Endothelial cell (in vitro differentiated cells): ENCODE measurements around the gene MARCHF10. TPM values are rescaled to one million over a fixed set of nuclear protein-coding genes. Genes with fewer than 3 reads are reported as not detected.

Experiments
- DNase-seq: peaks from one replicate; pipeline ENCODE4 v3.0.0; 2021; ENCODE audit warnings: low spot score
- H3K27ac Mint-ChIP-seq: one replicate; pipeline ENCODE4 v1.8.0; 2021; ENCODE audit warnings: mixed read lengths, inconsistent platforms; ENCODE audit not compliant: unreplicated experiment
- H3K27me3 Mint-ChIP-seq: one replicate; pipeline ENCODE4 v1.8.0; 2021; ENCODE audit warnings: mild to moderate bottlenecking, moderate library complexity, mixed read lengths, inconsistent platforms; ENCODE audit not compliant: unreplicated experiment
- H3K36me3 Mint-ChIP-seq: one replicate; pipeline ENCODE4 v1.8.0; 2021; ENCODE audit warnings: mild to moderate bottlenecking, low read depth, mixed read lengths, inconsistent platforms; ENCODE audit not compliant: unreplicated experiment
- H3K4me1 Mint-ChIP-seq: one replicate; pipeline ENCODE4 v1.8.0; 2021; ENCODE audit warnings: mild to moderate bottlenecking, mixed read lengths, inconsistent platforms; ENCODE audit not compliant: unreplicated experiment
- H3K4me3 Mint-ChIP-seq: one replicate; pipeline ENCODE4 v1.8.0; 2021; ENCODE audit warnings: mild to moderate bottlenecking, mixed read lengths, inconsistent platforms; ENCODE audit not compliant: unreplicated experiment
- H3K9me3 Mint-ChIP-seq: one replicate; pipeline ENCODE4 v1.8.0; 2021; ENCODE audit warnings: mixed read lengths, inconsistent platforms; ENCODE audit not compliant: unreplicated experiment
- CTCF ChIP-seq: fragments of 200-600 bp; sonication (generic); IDR thresholded peaks from one replicate; pipeline ENCODE4 v1.5.0; 2021; ENCODE audit warnings: antibody characterized with exemption; ENCODE audit not compliant: unreplicated experiment
- total RNA-seq: library from RNA; stranded (reverse); fragmentation: NEBNext Ultra II Directional; extraction: Animal tissue kit (Norgen Biotek cat#: 25700); gene quantifications from one replicate; pipeline ENCODE4 v1.2.1, GENCODE V29; 2021; ENCODE audit not compliant: unreplicated experiment

MARCHF10 gene
- total RNA-seq, 1 donor from 2014 or later, result not detected

- Mint-ChIP-seq H3K27ac (no peak overlapping the region), H3K36me3 (no peaks in the 10 kb centered on the region), H3K4me1 (peaks cover 5% of the 10 kb centered on the region), H3K27me3 (peaks cover 5% of the 10 kb centered on the region), H3K9me3 (no peaks in the 10 kb centered on the region), H3K4me3 (no peak overlapping the region)
- TF ChIP-seq CTCF, result no peak
- DNase-seq, result no peak
Observed at GRCh38 chr17:62715882-62716390, 92.2 kb downstream of the MARCHF10 start.

DNA sequence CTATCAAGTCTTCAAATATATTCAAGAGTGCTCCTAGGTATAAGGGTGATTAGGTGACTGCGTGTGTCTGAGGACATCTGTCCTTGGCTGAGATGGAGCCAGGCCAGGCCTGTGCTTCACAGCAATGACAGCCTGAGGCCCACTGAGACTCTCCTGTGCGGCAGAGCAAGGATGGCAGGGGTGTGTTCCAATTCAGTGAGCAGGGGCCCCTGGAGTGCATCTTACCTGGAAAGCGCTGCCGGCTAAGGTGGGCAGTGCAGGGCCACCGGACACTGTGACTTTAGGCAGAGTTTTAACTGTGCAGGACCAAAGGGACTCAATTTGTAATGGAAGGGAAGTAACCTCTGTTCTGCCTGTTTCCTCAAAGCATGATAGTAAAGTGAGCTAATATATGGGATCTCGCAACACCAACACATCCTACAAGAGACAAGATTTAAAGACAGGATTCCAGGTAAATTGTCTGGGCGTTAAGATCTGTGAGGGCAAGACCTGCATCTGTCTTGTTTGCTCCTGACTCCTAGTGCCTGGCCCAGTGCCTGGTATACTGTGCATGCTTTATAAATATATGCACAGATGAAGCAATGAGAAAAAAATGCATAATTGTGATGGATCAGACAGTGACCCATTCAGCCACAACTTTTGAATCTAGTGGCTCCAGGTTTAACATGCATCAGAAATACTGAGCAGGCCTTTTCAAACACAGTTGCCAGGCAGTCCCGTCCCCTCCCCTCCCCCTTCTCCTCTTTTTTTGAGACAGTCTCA, 93.9 kb downstream of the MARCHF10 start:
- Mint-ChIP-seq H3K27me3 (peaks cover 5% of the 10 kb centered on the region), H3K4me3 (no peak overlapping the region), H3K27ac (no peak overlapping the region), H3K4me1 (peaks cover 5% of the 10 kb centered on the region), H3K9me3 (no peaks in the 10 kb centered on the region), H3K36me3 (no peaks in the 10 kb centered on the region)
- no peak for TF ChIP-seq CTCF
- no peak for DNase-seq

DNA sequence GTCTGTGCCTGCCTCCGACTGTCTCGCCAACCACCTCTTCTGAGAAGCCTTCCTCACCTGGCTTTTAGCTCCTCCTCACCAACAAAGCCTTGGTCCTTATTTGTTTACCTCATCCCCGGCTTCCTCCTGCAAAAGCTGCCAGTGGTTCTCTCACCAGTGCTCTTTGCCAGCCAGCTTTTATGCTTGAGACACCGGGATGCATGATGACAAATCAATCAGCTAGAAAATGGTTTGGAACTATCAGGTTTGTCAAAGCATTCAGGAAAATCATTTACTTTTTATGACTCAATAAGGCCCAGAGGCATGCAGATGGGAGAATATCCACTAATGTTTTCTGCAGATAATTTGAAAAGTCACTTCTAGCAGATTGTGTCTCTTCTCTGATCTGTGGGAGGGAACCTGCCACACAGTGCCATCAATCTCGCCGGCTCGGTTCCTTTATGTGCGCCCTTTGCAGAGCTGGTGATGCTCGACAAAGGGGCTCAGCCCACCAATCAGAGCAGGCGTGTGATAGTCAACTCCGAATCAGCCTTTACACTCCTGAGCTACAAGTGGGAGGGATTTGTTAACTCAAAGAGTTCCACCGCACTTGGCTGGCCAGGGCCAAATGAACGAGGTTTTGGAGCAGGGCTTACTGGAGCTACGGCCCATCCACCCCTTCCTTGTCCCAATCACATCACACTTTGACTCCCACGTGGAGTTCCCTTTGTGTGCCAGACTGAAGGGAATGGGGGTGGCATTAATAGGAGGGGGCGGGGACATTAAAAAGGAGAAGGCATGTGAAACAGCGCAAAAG, 94.8 kb downstream of the MARCHF10 start:
- Mint-ChIP-seq H3K36me3 (peaks cover 6% of the 10 kb centered on the region), H3K4me3 (no peak overlapping the region), H3K27me3 (peaks cover 5% of the 10 kb centered on the region), H3K9me3 (no peaks in the 10 kb centered on the region), H3K4me1 (peaks cover 5% of the 10 kb centered on the region), H3K27ac (no peak overlapping the region)
- TF ChIP-seq CTCF, result no peak
- DNase-seq, result no peak

- Mint-ChIP-seq H3K4me1 (peaks cover 10% of the 10 kb centered on the region), H3K9me3 (no peaks in the 10 kb centered on the region), H3K36me3 (peaks cover 10% of the 10 kb centered on the region), H3K4me3 (no peak overlapping the region), H3K27me3 (peaks cover 5% of the 10 kb centered on the region), H3K27ac (no peak overlapping the region)
- no peak for TF ChIP-seq CTCF
- DNase-seq, result no peak
Observed at GRCh38 chr17:62712171-62712581, 95.9 kb downstream of the MARCHF10 start.
